Chondrocyte (in vitro differentiated cells): ENCODE results near the gene IGSF21. TPM values are rescaled to one million over a fixed set of nuclear protein-coding genes. Genes with fewer than 3 reads are reported as not detected.

ENCODE experiments used
- DNase-seq: peaks from one replicate; pipeline ENCODE4 v3.0.0; 2021; ENCODE audit warnings: mixed read lengths, low spot score
- H3K27ac Mint-ChIP-seq: one replicate; pipeline ENCODE4 v1.8.0; 2021; ENCODE audit warnings: mild to moderate bottlenecking, moderate library complexity, mixed read lengths; ENCODE audit not compliant: unreplicated experiment
- H3K27me3 Mint-ChIP-seq: 2 replicates; pipeline ENCODE4 v1.8.0; 2021; ENCODE audit warnings: low read depth, mixed read lengths
- H3K36me3 Mint-ChIP-seq: 2 replicates; pipeline ENCODE4 v1.8.0; 2021; ENCODE audit warnings: low read depth, mixed read lengths
- H3K4me1 Mint-ChIP-seq: 2 replicates; pipeline ENCODE4 v1.8.0; 2021; ENCODE audit warnings: low read depth, mild to moderate bottlenecking, mixed read lengths
- H3K4me3 Mint-ChIP-seq: one replicate; pipeline ENCODE4 v1.8.0; 2021; ENCODE audit warnings: mild to moderate bottlenecking, moderate library complexity, mixed read lengths; ENCODE audit not compliant: unreplicated experiment
- H3K9me3 Mint-ChIP-seq: 2 replicates; pipeline ENCODE4 v1.8.0; 2021; ENCODE audit warnings: low read depth, mixed read lengths
- CTCF ChIP-seq: fragments of 200-600 bp; sonication (generic); IDR thresholded peaks from 2 replicates; pipeline ENCODE4 v1.5.0; 2021; ENCODE audit warnings: antibody characterized with exemption, mild to moderate bottlenecking, moderate library complexity
- total RNA-seq: library from RNA; stranded (reverse); gene quantifications from 3 replicates; pipeline ENCODE4 v1.2.1, GENCODE V29; 2021

Gene IGSF21
- total RNA-seq, 1 donor from 2014 or later: not detected

- no peak for TF ChIP-seq CTCF
- H3K4me1 Mint-ChIP-seq: no peaks in the 10 kb centered on the region
- no peak for DNase-seq
- H3K4me3 Mint-ChIP-seq: no peak overlapping the region
- H3K27me3 Mint-ChIP-seq: peaks cover 13% of the 10 kb centered on the region
- H3K36me3 Mint-ChIP-seq: no peaks in the 10 kb centered on the region
- H3K9me3 Mint-ChIP-seq: peaks cover 10% of the 10 kb centered on the region
- no peak overlapping the region for H3K27ac Mint-ChIP-seq
These were observed 138.9 kb downstream of the IGSF21 start for GRCh38 chr1:18246543-18246942.

- Mint-ChIP-seq H3K4me3 (no peak overlapping the region), H3K9me3 (peaks cover 11% of the 10 kb centered on the region), H3K36me3 (no peaks in the 10 kb centered on the region), H3K27me3 (peaks cover 13% of the 10 kb centered on the region), H3K4me1 (no peaks in the 10 kb centered on the region), H3K27ac (no peak overlapping the region)
- no peak for TF ChIP-seq CTCF
- DNase-seq: no peak
These were observed 139.6 kb downstream of the IGSF21 start for GRCh38 chr1:18247151-18247550.

- no peak overlapping the region for H3K27ac Mint-ChIP-seq
- no peaks in the 10 kb centered on the region for H3K36me3 Mint-ChIP-seq
- H3K9me3 Mint-ChIP-seq: peaks cover 13% of the 10 kb centered on the region
- TF ChIP-seq CTCF: no peak
- H3K4me3 Mint-ChIP-seq: no peak overlapping the region
- peaks cover 10% of the 10 kb centered on the region for H3K27me3 Mint-ChIP-seq
- H3K4me1 Mint-ChIP-seq: no peaks in the 10 kb centered on the region
- no peak for DNase-seq
These were observed 142.0 kb downstream of the IGSF21 start for GRCh38 chr1:18249631-18250030.

- H3K9me3 Mint-ChIP-seq: peaks cover 13% of the 10 kb centered on the region
- no peaks in the 10 kb centered on the region for H3K4me1 Mint-ChIP-seq
- TF ChIP-seq CTCF: no peak
- no peaks in the 10 kb centered on the region for H3K36me3 Mint-ChIP-seq
- H3K27me3 Mint-ChIP-seq: peaks cover 6% of the 10 kb centered on the region
- DNase-seq: no peak
- no peak overlapping the region for H3K4me3 Mint-ChIP-seq
- no peak overlapping the region for H3K27ac Mint-ChIP-seq
These were observed 145.5 kb downstream of the IGSF21 start for GRCh38 chr1:18253093-18253492.

GRCh38 chr1:18256282-18257235 lies 149.0 kb downstream of the IGSF21 start:
- H3K27me3 Mint-ChIP-seq: no peaks in the 10 kb centered on the region
- no peak overlapping the region for H3K4me3 Mint-ChIP-seq
- H3K36me3 Mint-ChIP-seq: no peaks in the 10 kb centered on the region
- H3K4me1 Mint-ChIP-seq: no peaks in the 10 kb centered on the region
- DNase-seq: no peak
- H3K27ac Mint-ChIP-seq: no peak overlapping the region
- H3K9me3 Mint-ChIP-seq: peaks cover 3% of the 10 kb centered on the region
- TF ChIP-seq CTCF: no peak
